Esophagus squamous epithelium (tissue), 5 donors: ENCODE results near the gene SZRD1. TPM values are rescaled to one million over a fixed set of nuclear protein-coding genes. Genes with fewer than 3 reads are reported as not detected.

Experiments used
- DNase-seq: peaks from one replicate; lab custom pipeline; 2025; lab: John Stamatoyannopoulos, UW
- H3K27ac ChIP-seq, 4 donors: fragments of 200-600 bp; sonication (generic); one replicate each; pipeline ENCODE4 v1.5.1; 2016 to 2019; ENCODE audit warnings: mild to moderate bottlenecking in 1 of 4
- H3K27me3 ChIP-seq, 4 donors: fragments of 200-600 bp; sonication (generic); 1 replicate in 3 of 4; 2 replicates in 1 of 4; pipeline versions ENCODE4 v1.5.1 to v1.6.0; 2017 to 2021; ENCODE audit warnings: antibody characterized with exemption in 1 of 4
- H3K36me3 ChIP-seq, 3 donors: fragments of 200-600 bp; sonication (generic); one replicate each; pipeline ENCODE4 v1.5.1; 2016 to 2019
- H3K4me1 ChIP-seq, 3 donors: fragments of 200-600 bp; sonication (generic); one replicate each; pipeline ENCODE4 v1.5.1; 2017 to 2019
- H3K4me3 ChIP-seq, 4 donors: fragments of 200-600 bp; sonication (generic); 1 replicate in 3 of 4; 2 replicates in 1 of 4; pipeline ENCODE4 v1.5.1; 2016 to 2019; ENCODE audit warnings: mild to moderate bottlenecking in 2 of 4, moderate library complexity in 1 of 4
- H3K9me3 ChIP-seq, 3 donors: fragments of 200-600 bp; sonication (generic); one replicate each; pipeline ENCODE4 v1.5.1; 2016 to 2019
- CTCF ChIP-seq, 6 experiments: fragments of 450-650 bp in 4 of 6; fragments of 200-600 bp in 2 of 6; sonication (generic) in 2 of 6; IDR thresholded peaks; one replicate each; pipeline ENCODE4 v1.5.1; 2016 to 2019; ENCODE audit warnings: antibody characterized with exemption in 6 of 6, mild to moderate bottlenecking in 4 of 6, moderate library complexity in 4 of 6
- POLR2A ChIP-seq, 4 donors: fragments of 450-650 bp; IDR thresholded peaks; one replicate each; pipeline ENCODE4 v1.6.1; 2017; ENCODE audit warnings: antibody characterized with exemption in 4 of 4, mild to moderate bottlenecking in 4 of 4, moderate library complexity in 3 of 4
- WGBS, 2 donors: methylation state at CpG; one replicate each; pipeline ENCODE4 v1.1.5; 2018; 5-methylcytosine and 5-hydroxymethylcytosine counted together
- intact Hi-C: fragments of 100-400 bp; cut with DNase I; formaldehyde crosslinking; loops from one replicate; pipeline ENCODE4 v1.15.0; 2022
- total RNA-seq, 4 donors: library from RNA; depleted of rRNA; stranded (reverse); fragments of >200 nt; gene quantifications; one replicate each; pipeline ENCODE4 v1.1.0, GENCODE V29; 2016
- donor health status: DM: yes; HTN: yes; CAD: no.

The SZRD1 gene
- total RNA-seq, 4 donors from 2014 or later = 51.7 to 65.0 (median 58.5) TPM

GRCh38 chr1:16387201-16388188, 20.5 kb downstream of the SZRD1 start:
- DNase-seq = no peak
- TF ChIP-seq POLR2A (IDR thresholded peaks at IDR 0.05) (no peak), CTCF (IDR thresholded peaks at IDR 0.05) (no peak)
- H3K9me3 ChIP-seq = no peaks in the 10 kb centered on the region
- 36 to 38% methylated on average over 14 of the region's 14 CpGs for WGBS, 2 donors
- peak overlapping the region; percentile 15 to 57 (median 26) for H3K4me3 ChIP-seq
- peak overlapping the region; percentile 59 to 75 (median 68) for H3K27ac ChIP-seq
- intact Hi-C loops = no loop called here
- peaks cover 0 to 5% (median 0%) of the 10 kb centered on the region in 3 donors for H3K36me3 ChIP-seq
- H3K27me3 ChIP-seq = no peaks in the 10 kb centered on the region
- H3K4me1 ChIP-seq = peaks cover 30 to 79% (median 58%) of the 10 kb centered on the region in 3 donors

DNA sequence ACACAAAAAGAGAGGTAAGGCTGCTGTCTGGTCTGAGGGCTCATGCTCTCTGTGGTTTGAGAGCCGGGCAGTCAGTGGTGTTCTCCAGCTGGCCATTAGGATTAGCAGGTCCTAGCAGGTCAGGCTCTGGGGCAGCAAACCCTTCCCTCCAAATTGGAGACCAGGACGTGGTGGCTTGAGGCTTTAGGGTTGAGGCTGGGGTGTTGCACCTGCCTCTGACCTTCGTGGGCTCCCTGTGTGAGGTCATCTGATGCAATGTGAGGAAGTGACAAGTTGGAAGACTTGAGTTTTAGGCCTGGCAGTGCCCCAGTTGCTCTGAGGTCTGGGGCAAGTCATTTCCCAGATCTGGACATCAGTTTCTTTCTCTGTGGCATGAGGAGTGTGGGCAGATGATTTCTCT, 24.4 kb downstream of the SZRD1 start:
- H3K27ac ChIP-seq = peak overlapping the region in 1 of 4 donors; percentile 14
- H3K36me3 ChIP-seq = peaks cover 12 to 43% (median 14%) of the 10 kb centered on the region in 3 donors
- TF ChIP-seq CTCF (IDR thresholded peaks at IDR 0.05) (no peak), POLR2A (IDR thresholded peaks at IDR 0.05) (no peak)
- H3K27me3 ChIP-seq = no peaks in the 10 kb centered on the region
- H3K4me3 ChIP-seq = no peak overlapping the region
- intact Hi-C loops = no loop called here
- WGBS, 2 donors = 63 to 67% methylated on average over 3 of the region's 3 CpGs
- DNase-seq = no peak
- H3K9me3 ChIP-seq = no peaks in the 10 kb centered on the region
- peaks cover 32 to 72% (median 42%) of the 10 kb centered on the region in 3 donors for H3K4me1 ChIP-seq

DNA sequence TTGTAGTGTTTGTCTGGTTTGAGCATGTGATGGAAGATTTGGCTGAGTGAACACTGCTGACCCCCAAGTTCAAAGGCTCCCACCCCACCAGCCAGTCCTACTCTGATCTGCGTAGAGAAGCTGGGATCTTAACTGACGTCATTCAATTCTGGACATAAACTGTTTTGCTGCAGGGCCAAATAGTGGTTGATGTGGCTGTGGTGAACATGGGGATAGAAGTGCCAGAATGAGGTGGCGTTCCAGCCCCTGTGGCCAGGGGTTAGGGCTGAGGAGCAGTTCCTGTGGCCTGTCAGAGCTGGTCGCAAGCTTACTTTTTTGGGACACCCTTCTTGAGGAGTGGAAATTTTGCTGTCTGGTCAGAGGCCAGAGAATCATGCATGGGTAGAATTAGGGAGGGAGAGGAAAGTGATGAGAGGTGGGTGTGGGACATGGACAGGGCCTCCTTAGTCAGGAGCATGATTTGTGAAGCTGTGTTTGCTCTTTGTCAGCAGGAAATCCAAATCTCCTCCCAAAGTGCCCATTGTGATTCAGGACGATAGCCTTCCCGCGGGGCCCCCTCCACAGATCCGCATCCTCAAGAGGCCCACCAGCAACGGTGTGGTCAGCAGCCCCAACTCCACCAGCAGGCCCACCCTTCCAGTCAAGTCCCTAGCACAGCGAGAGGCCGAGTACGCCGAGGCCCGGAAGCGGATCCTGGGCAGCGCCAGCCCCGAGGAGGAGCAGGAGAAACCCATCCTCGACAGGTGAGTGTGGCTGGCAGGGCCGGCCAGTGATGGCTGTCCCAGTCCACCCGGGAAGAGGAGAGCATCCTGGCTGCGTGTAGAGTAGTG, 25.9 kb downstream of the SZRD1 start:
- H3K9me3 ChIP-seq = no peaks in the 10 kb centered on the region
- H3K27me3 ChIP-seq = no peaks in the 10 kb centered on the region
- H3K36me3 ChIP-seq = peaks cover 12 to 57% (median 14%) of the 10 kb centered on the region in 3 donors
- intact Hi-C loops = no loop called here
- H3K27ac ChIP-seq = peak overlapping the region in 3 of 4 donors; percentile 2 to 40 (median 14)
- peaks cover 25 to 72% (median 41%) of the 10 kb centered on the region in 3 donors for H3K4me1 ChIP-seq
- no peak overlapping the region for H3K4me3 ChIP-seq
- TF ChIP-seq CTCF (IDR thresholded peaks at IDR 0.05) = no peak
- TF ChIP-seq POLR2A (IDR thresholded peaks at IDR 0.05) = no peak
- no peak for DNase-seq
- WGBS, 2 donors = 66 to 79% methylated on average over 4 of the region's 21 CpGs

DNA sequence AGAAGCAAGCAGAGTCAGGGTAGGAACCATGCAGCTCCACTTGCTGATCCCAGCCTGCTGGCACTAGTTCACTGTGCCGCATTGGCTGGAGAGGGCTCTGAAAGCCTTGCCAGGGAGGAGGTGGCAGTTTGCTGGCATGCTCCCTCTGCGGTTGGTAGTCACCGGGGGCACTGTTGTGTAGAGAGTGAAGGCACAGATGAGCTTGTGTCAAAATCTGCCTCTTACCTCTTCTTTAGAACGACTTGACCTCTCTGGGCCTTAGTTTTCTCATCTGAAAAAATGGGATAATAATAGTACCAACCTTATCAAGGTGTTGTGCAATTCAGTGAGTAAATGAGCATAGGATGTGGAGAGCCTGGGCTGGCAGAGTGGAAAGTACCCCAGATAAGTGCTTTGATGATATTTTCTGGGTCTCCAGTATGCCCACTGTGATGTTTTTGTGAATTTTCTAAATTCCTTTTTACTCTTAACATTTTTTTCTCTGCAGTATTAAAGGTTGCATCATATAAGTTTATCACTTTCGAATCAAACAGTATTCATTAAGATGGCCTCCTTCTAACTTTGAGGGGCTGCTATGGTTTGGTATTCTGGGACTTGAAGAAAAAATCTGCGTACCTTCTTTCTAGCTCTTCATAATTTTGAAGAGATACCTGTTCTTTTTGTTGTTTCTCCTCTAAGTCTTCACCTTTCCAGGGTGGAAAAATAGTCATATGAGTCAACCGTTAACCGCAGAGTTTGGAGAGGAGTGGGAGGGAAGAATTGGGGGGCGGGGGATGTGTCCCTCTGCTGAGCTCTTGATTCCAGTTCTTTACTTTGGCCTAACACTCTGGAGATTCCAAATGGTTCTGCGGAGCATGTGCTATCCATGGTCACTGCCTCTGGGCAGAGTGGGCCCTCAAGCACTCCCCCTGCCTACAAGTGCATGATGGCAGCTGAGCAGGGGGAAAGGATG, 26.8 kb downstream of the SZRD1 start:
- TF ChIP-seq POLR2A (IDR thresholded peaks at IDR 0.05) = no peak
- no peak for TF ChIP-seq CTCF (IDR thresholded peaks at IDR 0.05)
- intact Hi-C loops = no loop called here
- H3K27me3 ChIP-seq = no peaks in the 10 kb centered on the region
- no peak for DNase-seq
- no peaks in the 10 kb centered on the region for H3K9me3 ChIP-seq
- peaks cover 25 to 65% (median 36%) of the 10 kb centered on the region in 3 donors for H3K4me1 ChIP-seq
- peaks cover 12 to 66% (median 14%) of the 10 kb centered on the region in 3 donors for H3K36me3 ChIP-seq
- WGBS, 2 donors = 65 to 71% methylated on average over 6 to 10 of the region's 10 CpGs
- no peak overlapping the region for H3K4me3 ChIP-seq
- H3K27ac ChIP-seq = no peak overlapping the region
